NCI-H526 (cell line): Measurements from ENCODE around the gene SESTD1.
"Not testable (repeated sequence)": the region's sequence is repeated elsewhere in the genome, so short reads cannot be mapped to it uniquely, and the experiment has no call there.

Source experiments
- DNase-seq, 2 experiments: peaks; one replicate each; lab custom pipeline; 2025; lab: John Stamatoyannopoulos, UW

The SESTD1 gene

DNA sequence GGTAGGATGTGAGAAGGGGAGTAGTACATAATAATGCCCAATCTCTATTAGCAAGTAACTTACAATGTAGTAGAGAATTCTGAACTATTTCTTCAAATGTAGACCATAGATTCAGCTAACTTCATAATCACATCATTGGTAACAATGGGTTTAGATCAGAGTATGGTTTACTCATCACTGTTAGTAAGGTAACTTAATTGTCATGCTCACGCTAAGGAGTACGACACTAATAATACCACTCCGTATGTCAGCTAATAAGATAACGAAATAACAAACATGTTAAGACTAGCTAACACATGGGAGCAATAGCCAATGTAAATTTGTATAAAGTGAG is 158.3 kb downstream of the SESTD1 start:
- no peak for DNase-seq

DNA sequence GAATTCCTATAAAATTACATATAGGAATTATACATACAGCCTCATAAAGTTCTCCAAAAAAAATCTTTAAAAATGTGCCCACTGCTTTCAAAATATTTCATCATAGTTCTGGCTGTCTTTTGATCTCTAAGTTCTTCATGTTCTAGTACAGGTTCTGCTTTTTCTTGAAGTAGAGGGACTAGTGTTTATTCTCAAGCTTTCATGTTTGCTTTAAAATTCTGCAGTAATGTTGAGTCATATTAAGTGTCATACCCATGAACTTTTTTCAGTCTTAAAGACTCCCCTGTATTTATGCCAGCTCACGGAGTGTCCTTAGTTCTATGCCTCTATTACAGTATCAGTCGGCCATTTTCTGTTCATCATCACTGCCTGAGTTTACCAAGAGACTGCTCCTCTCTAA is 159.9 kb downstream of the SESTD1 start:
- no peak for DNase-seq

DNA sequence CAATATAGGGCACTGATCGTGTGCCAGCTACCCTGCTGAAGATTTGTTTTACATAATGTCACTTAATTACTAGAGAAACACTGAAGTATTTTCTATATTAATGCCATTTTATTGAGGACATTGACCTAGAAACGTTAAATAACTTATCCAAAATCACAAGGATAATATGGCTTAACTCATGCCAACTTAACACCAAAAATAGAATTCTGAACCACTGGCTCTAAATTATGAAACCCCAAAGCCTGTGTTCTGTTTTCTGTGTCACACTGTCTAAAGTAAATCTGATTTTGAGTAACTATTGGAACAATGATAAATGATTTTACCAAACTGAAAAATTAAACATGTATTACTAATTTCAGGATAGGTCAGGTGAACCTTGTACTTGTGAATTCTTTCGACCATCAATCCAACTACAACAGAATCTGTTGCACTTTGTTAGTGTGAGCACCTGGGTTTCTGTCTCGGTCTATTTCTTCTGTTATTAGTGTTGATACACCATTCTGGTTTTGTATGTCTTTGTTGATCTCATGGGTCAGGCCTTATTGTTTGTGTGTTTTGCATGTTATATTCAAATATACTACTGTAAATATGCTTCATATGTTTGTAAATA is 166.4 kb downstream of the SESTD1 start:
- DNase-seq = no peak

DNA sequence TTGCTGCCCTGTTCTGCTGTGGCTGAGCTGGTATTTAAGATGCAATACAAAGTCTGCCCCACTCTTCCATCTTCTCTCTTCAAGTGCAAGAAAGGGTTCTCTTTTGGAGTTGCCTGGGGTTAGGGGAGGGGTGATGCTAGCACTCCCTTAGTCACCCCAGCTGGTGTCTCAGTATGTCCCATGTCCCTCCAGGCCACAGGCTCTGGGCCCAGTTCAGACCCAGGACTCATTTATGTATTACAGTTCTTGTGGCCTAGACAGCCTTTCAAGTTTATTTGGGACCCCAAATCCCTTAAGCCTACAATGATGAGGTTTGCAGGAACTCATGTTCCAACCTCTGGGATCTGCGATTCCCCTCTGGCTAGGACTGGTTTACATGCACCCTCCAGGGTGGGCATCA is 167.5 kb downstream of the SESTD1 start:
- DNase-seq = no peak

DNA sequence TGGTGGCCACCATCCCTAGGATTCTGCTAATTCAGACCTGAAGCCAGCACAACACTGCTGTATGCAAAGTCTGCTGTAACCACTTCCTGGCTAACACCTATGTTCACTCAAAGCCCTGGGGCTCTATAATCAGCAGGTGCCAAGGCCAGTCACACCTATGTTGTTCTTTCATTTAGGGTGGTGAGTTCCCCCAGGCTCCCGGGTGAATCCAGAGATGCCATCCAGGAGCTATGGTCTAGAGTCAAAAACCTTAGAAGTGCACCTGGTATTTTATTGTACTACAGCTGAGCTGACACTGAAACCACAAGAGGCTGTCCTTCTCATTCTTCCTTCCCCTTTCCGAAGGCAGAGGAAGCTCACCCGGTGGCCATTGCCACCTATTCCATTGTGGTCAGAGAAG is 168.5 kb downstream of the SESTD1 start:
- peak; percentile 68 to 85 for DNase-seq

DNA sequence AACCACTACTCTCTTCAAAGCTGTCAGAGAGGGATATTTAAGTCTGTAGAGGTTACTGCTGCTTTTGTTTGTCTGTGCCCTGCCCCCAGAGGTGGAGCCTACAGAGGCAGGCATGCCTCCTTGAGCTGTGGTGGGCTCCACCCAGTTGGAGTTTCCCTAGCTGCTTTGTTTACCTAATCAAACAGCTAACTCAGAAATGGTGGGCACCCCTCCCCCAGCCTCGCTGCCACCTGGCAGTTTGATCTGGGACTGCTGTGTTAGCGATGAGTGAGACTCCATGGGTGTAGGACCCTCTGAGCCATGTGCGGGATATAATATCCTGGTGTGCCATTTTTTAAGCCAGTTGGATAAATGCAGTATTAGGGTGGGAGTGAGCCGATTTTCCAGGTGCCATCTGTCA is 171.7 kb downstream of the SESTD1 start:
- peak; percentile 41 to 52 for DNase-seq

DNA sequence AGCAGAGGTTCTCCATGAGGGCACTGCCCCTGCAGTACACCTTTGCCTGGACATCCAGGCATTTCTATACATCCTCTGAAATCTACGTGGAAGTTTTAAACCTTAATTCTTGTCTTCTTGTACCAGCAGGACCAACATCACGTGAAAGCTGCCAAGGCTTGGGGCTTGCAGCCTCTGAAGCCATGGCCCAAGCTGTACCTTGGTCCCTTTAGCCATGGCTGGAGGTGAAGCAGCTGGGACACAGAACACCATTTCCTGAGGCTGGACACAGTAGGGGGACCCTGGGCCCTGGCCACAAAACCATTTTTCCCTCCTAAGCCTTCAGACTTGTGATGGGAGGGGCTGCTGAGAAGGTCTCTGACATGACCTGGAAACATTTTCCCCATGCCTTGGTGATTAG is 181.9 kb downstream of the SESTD1 start:
- peak in 1 of 2 experiments; percentile 11 for DNase-seq

DNA sequence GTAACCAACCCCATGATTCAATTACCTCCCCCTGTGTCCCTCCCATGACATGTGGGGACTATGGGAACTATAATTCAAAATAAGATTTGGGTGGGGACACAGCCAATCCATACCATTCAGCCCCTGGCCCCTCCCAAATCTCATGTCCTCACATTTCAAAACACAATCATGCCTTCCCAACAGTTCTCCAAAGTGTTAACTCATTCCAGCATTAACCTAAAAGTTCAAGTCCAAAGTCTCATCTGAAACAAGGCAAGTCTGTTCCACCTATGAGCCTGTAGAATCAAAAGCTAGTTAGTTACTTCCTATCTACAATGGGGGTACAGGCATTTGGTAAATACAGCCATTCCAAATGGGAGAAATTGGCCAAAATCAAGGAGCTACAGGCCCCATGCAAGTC is 182.7 kb downstream of the SESTD1 start:
- no peak for DNase-seq

DNA sequence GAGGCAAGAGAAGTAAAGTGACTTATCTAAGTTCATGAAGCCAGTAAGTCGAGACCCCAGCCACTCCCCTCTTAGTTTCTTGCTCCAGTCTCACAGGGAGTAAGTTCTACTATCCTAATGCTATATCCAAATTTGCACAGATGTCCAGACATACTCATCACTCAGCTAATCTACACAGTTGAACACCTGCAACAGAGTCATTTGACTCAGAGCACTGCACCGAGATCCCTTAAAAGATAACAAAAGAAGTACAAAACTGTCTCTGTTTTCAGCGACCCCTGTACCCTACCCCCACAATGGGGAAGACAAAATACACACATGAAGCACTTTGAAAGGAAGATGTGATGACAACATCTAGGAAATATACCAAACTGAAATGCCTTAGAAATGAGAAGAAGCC is 192.1 kb downstream of the SESTD1 start:
- peak in 1 of 2 experiments; percentile 4 for DNase-seq

DNA sequence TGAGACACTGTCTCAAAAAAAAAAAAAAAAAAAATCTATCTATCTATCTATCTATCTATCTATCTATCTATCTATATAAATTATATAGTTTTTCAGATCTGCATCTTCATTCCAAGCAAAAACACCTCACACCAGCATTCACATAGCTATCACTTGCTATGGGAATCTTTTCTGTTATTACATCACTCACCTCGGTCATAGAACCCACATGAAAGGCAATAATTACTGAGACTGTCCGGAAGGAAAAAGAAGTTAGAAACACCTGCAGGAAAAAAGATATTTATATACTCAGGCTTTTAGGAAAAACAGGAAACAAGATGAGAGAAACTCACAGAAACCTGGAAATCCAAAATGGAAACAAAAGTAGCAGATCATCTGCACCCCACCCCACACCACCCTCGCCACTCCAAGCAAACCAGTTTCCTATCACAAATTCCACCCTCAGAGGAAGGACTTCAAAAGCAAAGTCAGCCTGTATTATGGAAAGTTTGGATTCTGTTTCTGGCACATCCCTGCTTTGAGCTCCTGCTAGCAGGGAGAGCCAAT is 192.7 kb downstream of the SESTD1 start:
- no peak for DNase-seq

DNA sequence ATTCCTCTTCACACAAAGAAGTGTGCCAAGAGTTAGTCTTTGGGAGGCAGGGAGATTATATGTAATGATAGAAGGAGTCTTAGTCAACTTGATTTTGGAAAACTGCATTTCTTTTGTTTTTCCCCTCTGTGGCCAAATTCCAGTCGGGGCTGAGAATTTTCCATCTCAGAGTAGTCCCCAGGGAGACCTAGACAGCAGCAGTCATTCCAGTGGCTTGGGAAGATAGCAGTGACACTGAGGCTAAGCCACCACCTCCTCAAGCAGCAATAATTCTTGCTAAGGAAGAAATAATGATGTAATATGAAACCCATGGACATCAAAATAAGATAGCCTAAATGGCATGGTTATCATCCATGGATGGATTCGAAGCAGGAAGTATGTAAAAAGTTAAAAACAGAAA is 193.7 kb downstream of the SESTD1 start:
- DNase-seq = no peak

DNA sequence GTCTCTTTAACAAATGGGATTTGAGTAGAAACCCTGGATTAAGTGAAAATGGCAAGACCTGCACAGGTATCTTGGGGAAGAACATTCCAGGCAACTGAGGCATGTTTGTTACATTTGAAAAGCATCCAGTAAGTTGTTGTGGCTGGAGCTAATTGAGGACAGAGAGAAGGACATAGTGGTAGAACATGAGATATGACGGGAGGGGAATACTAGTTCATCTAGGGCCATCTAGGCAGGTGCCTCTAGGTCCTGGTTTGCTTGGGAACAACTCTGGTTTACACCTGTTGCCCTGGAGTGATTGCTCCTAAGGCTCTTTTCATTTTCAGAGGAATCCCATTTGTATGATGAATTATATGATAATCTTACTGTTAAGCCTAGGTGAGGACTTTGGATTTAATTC is 194.9 kb downstream of the SESTD1 start:
- no peak for DNase-seq

DNA sequence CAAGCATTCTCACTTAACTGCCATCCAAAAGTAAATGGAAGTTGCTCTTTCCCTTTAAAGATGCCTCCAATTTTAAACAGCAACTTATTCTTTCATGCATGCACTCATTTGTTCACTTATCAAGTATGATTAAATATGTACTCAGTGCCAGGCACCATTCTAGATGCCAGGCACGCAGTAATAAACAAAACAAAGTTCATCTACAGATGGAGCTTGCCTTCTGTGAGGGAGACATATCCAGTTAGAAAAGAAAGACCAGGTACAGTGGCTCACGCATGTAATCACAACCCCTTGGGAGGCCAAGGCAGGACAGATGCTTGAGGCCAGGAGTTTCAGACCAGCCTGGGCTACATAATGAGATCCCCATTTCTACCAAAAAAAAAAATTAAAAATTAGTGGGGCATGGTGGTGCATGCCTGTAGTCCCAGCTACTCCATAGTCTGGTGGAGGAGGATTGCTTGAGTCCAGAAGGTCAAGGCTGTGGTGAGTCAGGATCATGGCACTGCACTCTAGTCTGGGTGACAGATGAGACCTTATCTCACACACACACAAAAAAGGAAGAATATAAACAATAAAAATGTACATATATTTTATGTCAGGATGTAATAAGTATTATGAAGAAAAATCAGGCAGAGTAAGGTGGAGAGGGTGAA is 195.5 kb downstream of the SESTD1 start:
- DNase-seq = no peak

DNA sequence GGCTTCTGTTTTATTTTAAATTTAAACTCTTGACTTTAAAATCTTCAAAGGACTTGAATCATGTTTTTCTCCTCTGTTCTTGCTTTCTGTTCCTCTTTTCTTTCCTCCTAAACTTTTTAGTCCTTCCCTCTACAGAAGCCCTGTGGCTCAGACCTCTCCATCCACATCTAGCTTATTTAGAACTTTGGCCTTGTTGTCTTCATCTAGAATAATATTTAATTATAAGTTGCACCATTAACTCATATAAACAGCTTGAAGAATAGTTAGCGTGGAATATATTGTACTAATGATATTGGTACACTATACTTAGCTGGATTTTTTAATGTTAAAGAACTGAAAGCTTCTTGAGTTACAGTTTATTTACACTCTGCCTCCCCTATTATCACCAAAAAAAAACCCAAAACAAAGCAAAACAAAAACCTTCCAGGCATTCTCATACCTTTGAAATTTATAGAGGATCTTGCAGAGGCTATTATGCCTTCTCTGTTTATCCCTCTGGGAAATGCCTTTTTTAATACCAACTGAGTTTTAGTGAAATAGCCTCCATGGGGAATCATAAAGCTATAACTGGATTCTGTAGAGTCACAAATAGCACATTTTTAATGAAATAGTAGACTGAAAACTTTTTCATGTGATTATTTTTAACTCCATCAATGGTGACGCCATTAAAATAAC is 205.5 kb downstream of the SESTD1 start:
- DNase-seq = no peak

DNA sequence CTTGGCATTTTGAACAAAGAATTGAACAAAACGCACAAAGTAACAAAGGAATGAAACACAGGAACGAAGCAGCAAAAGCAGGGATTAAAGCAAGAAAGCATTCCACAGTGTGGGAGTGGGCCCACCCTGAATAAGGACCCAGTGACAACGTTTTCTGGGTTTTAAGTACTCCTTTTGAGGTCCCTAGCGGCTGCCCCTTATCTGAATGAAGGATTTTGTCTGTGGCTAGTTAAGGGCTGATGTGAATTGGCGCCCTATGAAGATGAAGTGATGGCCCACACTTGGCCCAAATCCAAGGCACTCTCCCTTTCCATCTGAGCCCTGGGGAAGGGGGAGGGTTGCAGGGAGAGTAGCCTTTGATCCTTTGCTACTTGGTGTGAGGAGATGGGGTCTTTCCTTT is 206.9 kb downstream of the SESTD1 start:
- DNase-seq = no peak

DNA sequence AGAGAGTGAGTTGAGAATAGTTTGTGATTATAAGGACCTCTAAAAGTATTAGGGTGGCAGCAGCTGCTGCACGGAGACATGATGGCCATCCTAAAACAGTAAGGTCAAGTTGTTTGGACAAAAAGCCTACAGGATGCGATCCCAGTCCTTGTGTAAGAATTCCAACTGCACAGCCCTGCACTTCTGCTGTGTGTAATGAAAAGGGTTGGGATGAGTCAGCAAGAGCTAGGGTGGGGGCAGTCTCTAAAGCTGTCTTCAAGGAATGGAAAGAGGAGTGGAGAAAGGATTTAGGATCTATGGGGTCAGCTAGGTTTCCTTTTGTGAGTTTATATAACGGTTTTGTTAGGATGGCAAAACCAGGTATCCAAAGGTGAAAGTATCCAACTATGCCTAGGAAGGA is 211.1 kb downstream of the SESTD1 start:
- DNase-seq = not testable (repeated sequence)
